HL-60 (cell line): ENCODE results near the gene PHLPP1.

ENCODE experiments used
- CTCF ChIP-seq: IDR thresholded peaks from one replicate; pipeline ENCODE4 v1.5.1; 2011; ENCODE audit warnings: low read length, control low read depth, inconsistent platforms; ENCODE audit not compliant: insufficient read depth
- GABPA ChIP-seq: IDR thresholded peaks from 2 replicates; pipeline ENCODE4 v1.6.1; 2012; ENCODE audit warnings: low read depth
- POLR2AphosphoS5 ChIP-seq: IDR thresholded peaks from 2 replicates; pipeline ENCODE4 v1.6.1; 2012; ENCODE audit warnings: low read depth
- TF ChIP-seq, protein P1 (sequence below): IDR thresholded peaks from 2 replicates; pipeline ENCODE4 v1.6.1; 2012; ENCODE audit warnings: low read depth; ENCODE audit not compliant: insufficient replicate concordance

- no peak for TF ChIP-seq CTCF
- TF ChIP-seq GABPA, result no peak
- TF ChIP-seq POLR2AphosphoS5, result no peak
- TF ChIP-seq, protein P1, sequence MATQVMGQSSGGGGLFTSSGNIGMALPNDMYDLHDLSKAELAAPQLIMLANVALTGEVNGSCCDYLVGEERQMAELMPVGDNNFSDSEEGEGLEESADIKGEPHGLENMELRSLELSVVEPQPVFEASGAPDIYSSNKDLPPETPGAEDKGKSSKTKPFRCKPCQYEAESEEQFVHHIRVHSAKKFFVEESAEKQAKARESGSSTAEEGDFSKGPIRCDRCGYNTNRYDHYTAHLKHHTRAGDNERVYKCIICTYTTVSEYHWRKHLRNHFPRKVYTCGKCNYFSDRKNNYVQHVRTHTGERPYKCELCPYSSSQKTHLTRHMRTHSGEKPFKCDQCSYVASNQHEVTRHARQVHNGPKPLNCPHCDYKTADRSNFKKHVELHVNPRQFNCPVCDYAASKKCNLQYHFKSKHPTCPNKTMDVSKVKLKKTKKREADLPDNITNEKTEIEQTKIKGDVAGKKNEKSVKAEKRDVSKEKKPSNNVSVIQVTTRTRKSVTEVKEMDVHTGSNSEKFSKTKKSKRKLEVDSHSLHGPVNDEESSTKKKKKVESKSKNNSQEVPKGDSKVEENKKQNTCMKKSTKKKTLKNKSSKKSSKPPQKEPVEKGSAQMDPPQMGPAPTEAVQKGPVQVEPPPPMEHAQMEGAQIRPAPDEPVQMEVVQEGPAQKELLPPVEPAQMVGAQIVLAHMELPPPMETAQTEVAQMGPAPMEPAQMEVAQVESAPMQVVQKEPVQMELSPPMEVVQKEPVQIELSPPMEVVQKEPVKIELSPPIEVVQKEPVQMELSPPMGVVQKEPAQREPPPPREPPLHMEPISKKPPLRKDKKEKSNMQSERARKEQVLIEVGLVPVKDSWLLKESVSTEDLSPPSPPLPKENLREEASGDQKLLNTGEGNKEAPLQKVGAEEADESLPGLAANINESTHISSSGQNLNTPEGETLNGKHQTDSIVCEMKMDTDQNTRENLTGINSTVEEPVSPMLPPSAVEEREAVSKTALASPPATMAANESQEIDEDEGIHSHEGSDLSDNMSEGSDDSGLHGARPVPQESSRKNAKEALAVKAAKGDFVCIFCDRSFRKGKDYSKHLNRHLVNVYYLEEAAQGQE, result no peak
Measured at GRCh38 chr18:62997076-62997475, 281.7 kb downstream of the PHLPP1 start.
